H9 (cell line): ENCODE data around the gene WT1. TPM values are rescaled to one million over a fixed set of nuclear protein-coding genes. Genes with fewer than 3 reads are reported as not detected.

Experiments
- DNase-seq: peaks from one replicate; pipeline ENCODE4 v3.0.0-alpha.2; 2017
- H2AFZ ChIP-seq: one replicate; pipeline ENCODE4 v1.6.1; 2013; ENCODE audit warnings: mild to moderate bottlenecking, low read length, control low read depth, moderate library complexity
- H2AK5ac ChIP-seq: 2 replicates; pipeline ENCODE4 v1.6.1; 2013; ENCODE audit warnings: low read length, control low read depth, mixed read lengths; ENCODE audit not compliant: insufficient read length
- H2BK120ac ChIP-seq: one replicate; pipeline ENCODE4 v1.6.1; 2013; ENCODE audit warnings: low read depth, mild to moderate bottlenecking, low read length, control low read depth, inconsistent platforms; ENCODE audit not compliant: poor library complexity, severe bottlenecking
- H2BK12ac ChIP-seq: 2 replicates; pipeline ENCODE4 v1.6.1; 2013; ENCODE audit warnings: low read length, control low read depth, mixed read lengths, low read depth; ENCODE audit not compliant: insufficient read length
- H2BK15ac ChIP-seq: 2 replicates; pipeline ENCODE4 v1.6.1; 2013; ENCODE audit warnings: low read depth, low read length, control low read depth
- H2BK20ac ChIP-seq: one replicate; pipeline ENCODE4 v1.6.1; 2013; ENCODE audit warnings: low read depth, mild to moderate bottlenecking, low read length, control low read depth, inconsistent platforms; ENCODE audit not compliant: poor library complexity, severe bottlenecking
- H2BK5ac ChIP-seq: 2 replicates; pipeline ENCODE4 v1.6.1; 2013; ENCODE audit warnings: low read length, control low read depth, mixed read lengths; ENCODE audit not compliant: insufficient read length
- H3K14ac ChIP-seq: 2 replicates; pipeline ENCODE4 v1.6.1; 2013; ENCODE audit warnings: low read length, control low read depth; ENCODE audit not compliant: insufficient read depth
- H3K18ac ChIP-seq: 2 replicates; pipeline ENCODE4 v1.6.1; 2013; ENCODE audit warnings: low read depth, mild to moderate bottlenecking, mixed read lengths, low read length, control low read depth; ENCODE audit not compliant: insufficient read length
- H3K23ac ChIP-seq: 2 replicates; pipeline ENCODE4 v1.6.1; 2013; ENCODE audit warnings: low read length, control low read depth, mixed read lengths, low read depth; ENCODE audit not compliant: insufficient read length
- H3K23me2 ChIP-seq: 2 replicates; pipeline ENCODE4 v1.6.1; 2013; ENCODE audit warnings: low read depth, mild to moderate bottlenecking, mixed read lengths, low read length, control low read depth; ENCODE audit not compliant: insufficient read length, poor library complexity, severe bottlenecking
- H3K27ac ChIP-seq: 2 replicates; pipeline ENCODE4 v1.5.1; 2013; ENCODE audit warnings: low read length, control low read depth, mixed read lengths, low read depth; ENCODE audit not compliant: insufficient read length
- H3K27me3 ChIP-seq: 2 replicates; pipeline ENCODE4 v1.6.1; 2013; ENCODE audit warnings: low read length, control low read depth, inconsistent platforms; ENCODE audit not compliant: insufficient read depth
- H3K4ac ChIP-seq: 2 replicates; pipeline ENCODE4 v1.6.1; 2013; ENCODE audit warnings: low read depth, mild to moderate bottlenecking, control low read depth, inconsistent platforms, low read length, moderate library complexity
- H3K4me1 ChIP-seq: 2 replicates; pipeline ENCODE4 v1.6.1; 2013; ENCODE audit warnings: low read length, control low read depth, inconsistent platforms; ENCODE audit not compliant: insufficient read depth
- H3K4me2 ChIP-seq: 2 replicates; pipeline ENCODE4 v1.6.1; 2013; ENCODE audit warnings: low read length, control low read depth, mixed read lengths; ENCODE audit not compliant: insufficient read length, insufficient read depth
- H3K56ac ChIP-seq: 2 replicates; pipeline ENCODE4 v1.6.1; 2013; ENCODE audit warnings: low read depth, mild to moderate bottlenecking, mixed read lengths, low read length, control low read depth; ENCODE audit not compliant: insufficient read length
- H3K79me1 ChIP-seq: 2 replicates; pipeline ENCODE4 v1.6.1; 2013; ENCODE audit warnings: low read depth, mild to moderate bottlenecking, moderate library complexity, low read length, control low read depth, inconsistent platforms; ENCODE audit not compliant: insufficient read depth, poor library complexity, severe bottlenecking
- H3K79me2 ChIP-seq: 2 replicates; pipeline ENCODE4 v1.6.1; 2013; ENCODE audit warnings: low read length, control low read depth, inconsistent platforms; ENCODE audit not compliant: insufficient read depth
- H3K9ac ChIP-seq: 2 replicates; pipeline ENCODE4 v1.6.1; 2013; ENCODE audit warnings: low read length, control low read depth, mixed read lengths; ENCODE audit not compliant: insufficient read length; ENCODE audit errors: extremely low read depth
- H3K9me3 ChIP-seq: one replicate; pipeline ENCODE4 v1.6.1; 2013; ENCODE audit warnings: low read depth, low read length, inconsistent platforms; ENCODE audit not compliant: control insufficient read depth
- H3T11ph ChIP-seq: one replicate; pipeline ENCODE4 v1.6.1; 2013; ENCODE audit warnings: mild to moderate bottlenecking, low read length, control low read depth, inconsistent platforms
- H4K20me1 ChIP-seq: one replicate; pipeline ENCODE4 v1.6.1; 2013; ENCODE audit not compliant: control insufficient read depth, insufficient read length, insufficient read depth
- H4K5ac ChIP-seq: 2 replicates; pipeline ENCODE4 v1.6.1; 2013; ENCODE audit warnings: low read depth, mild to moderate bottlenecking, mixed read lengths, low read length, control low read depth; ENCODE audit not compliant: insufficient read length
- H4K8ac ChIP-seq: replicated peaks from 2 replicates; pipeline ENCODE4 v1.6.1; 2013; ENCODE audit warnings: low read length, control low read depth, mixed read lengths, low read depth; ENCODE audit not compliant: insufficient read length
- H4K91ac ChIP-seq: 2 replicates; pipeline ENCODE4 v1.6.1; 2013; ENCODE audit warnings: low read depth, mild to moderate bottlenecking, moderate library complexity, mixed read lengths, low read length, control low read depth; ENCODE audit not compliant: insufficient read length
- H3K27ac Mint-ChIP-seq, 3 experiments: 2 replicates in 2 of 3; 3 replicates in 1 of 3; pipeline ENCODE4 v1.8.0; 2020 to 2021; ENCODE audit warnings: mixed read lengths in 3 of 3, mild to moderate bottlenecking in 1 of 3, moderate library complexity in 1 of 3
- H3K27me3 Mint-ChIP-seq: 2 replicates; pipeline ENCODE4 v1.8.0; 2021; ENCODE audit warnings: low read depth, mild to moderate bottlenecking, moderate library complexity, mixed read lengths
- H3K36me3 Mint-ChIP-seq, 3 experiments: 2 replicates in 2 of 3; 3 replicates in 1 of 3; pipeline ENCODE4 v1.8.0; 2020 to 2021; ENCODE audit warnings: low read depth in 3 of 3, mixed read lengths in 3 of 3; ENCODE audit not compliant: insufficient read depth in 1 of 3
- H3K4me1 Mint-ChIP-seq, 2 experiments: 2 replicates each; pipeline ENCODE4 v1.8.0; 2020; ENCODE audit warnings: mixed read lengths in 2 of 2
- H3K4me3 Mint-ChIP-seq, 2 experiments: 2 replicates in 1 of 2; 3 replicates in 1 of 2; pipeline ENCODE4 v1.8.0; 2020 to 2021; ENCODE audit warnings: mild to moderate bottlenecking in 2 of 2, mixed read lengths in 2 of 2, moderate library complexity in 1 of 2
- H3K9me3 Mint-ChIP-seq, 2 experiments: 2 replicates in 1 of 2; 3 replicates in 1 of 2; pipeline ENCODE4 v1.8.0; 2020; ENCODE audit warnings: mild to moderate bottlenecking in 2 of 2, mixed read lengths in 2 of 2, moderate library complexity in 1 of 2
- CTCF ChIP-seq: fragments of 200-600 bp; sonication (generic); conservative IDR thresholded peaks from 3 replicates; pipeline ENCODE4 v1.8.0; 2021; ENCODE audit warnings: antibody characterized with exemption, mild to moderate bottlenecking
- WGBS: extraction: QIAGEN DNeasy Blood & Tissue Kit; methylation state at CpG from one replicate; pipeline ENCODE4 v1.1.7; 2013; ENCODE audit warnings: missing lambda C conversion rate, low lambda C conversion rate, mixed read lengths; ENCODE audit not compliant: insufficient read length; ENCODE audit errors: extremely low coverage; 5-methylcytosine and 5-hydroxymethylcytosine counted together
- total RNA-seq: library from RNA; stranded (reverse); gene quantifications from 2 replicates; pipeline ENCODE4 v1.2.1, GENCODE V29; 2021

The WT1 gene
- total RNA-seq, 1 experiment from 2014 or later = 0.20 TPM

GRCh38 chr11:32366666-32367065, 68.7 kb downstream of the WT1 start:
- Histone ChIP-seq H3K56ac (no peak overlapping the region), H3K23me2 (no peaks in the 10 kb centered on the region), H3K4ac (no peak overlapping the region), H4K5ac (no peak overlapping the region), H3K14ac (no peak overlapping the region), H4K8ac (no peak overlapping the region), H3K27ac (no peak overlapping the region), H4K91ac (no peak overlapping the region), H2AFZ (no peak overlapping the region), H3K9me3 (no peaks in the 10 kb centered on the region), H2BK20ac (no peak overlapping the region), H3K23ac (no peak overlapping the region), H3K79me1 (no peaks in the 10 kb centered on the region), H2AK5ac (no peak overlapping the region), H3K27me3 (no peaks in the 10 kb centered on the region), H3T11ph (no peak overlapping the region), H2BK15ac (no peak overlapping the region), H3K4me1 (no peaks in the 10 kb centered on the region), H2BK5ac (no peak overlapping the region), H2BK12ac (no peak overlapping the region), H3K79me2 (no peaks in the 10 kb centered on the region), H3K18ac (no peak overlapping the region), H3K9ac (no peak overlapping the region), H2BK120ac (no peak overlapping the region), H3K4me2 (no peak overlapping the region), H4K20me1 (no peaks in the 10 kb centered on the region)
- Mint-ChIP-seq H3K4me1 (no peaks in the 10 kb centered on the region), H3K36me3 (peaks cover 5 to 8% (median 8%) of the 10 kb centered on the region in 3 experiments; a peak in 6 of 7 replicates), H3K27ac (no peak overlapping the region), H3K9me3 (peaks cover 36 to 40% of the 10 kb centered on the region in 2 experiments), H3K4me3 (no peak overlapping the region), H3K27me3 (peaks cover 7% of the 10 kb centered on the region)
- no peak for DNase-seq
- WGBS = no CpG with 5 or more reads among the region's 1 CpG
- no peak for TF ChIP-seq CTCF
